Measurements from ENCODE around the gene FAM13A.

DNA sequence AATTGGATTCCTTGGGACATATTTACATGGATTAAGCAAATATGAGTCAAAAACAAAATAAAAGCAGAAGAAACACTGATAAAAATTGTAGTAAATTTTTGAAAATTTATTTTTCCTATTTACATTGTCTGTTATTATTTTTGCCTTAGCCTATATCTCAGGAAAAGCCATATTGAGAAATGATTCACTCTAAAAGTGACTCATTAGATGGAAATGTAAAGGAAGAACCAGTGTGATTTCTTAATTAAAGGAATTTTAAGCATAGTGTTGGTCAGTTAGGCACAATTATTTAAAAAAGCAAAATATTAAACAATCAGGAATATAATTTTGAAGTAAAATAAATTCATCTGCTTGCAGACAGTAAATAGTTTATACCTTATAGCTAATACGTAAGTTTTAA is 191.9 kb downstream of the FAM13A start:
- TF ChIP-seq, protein P1, sequence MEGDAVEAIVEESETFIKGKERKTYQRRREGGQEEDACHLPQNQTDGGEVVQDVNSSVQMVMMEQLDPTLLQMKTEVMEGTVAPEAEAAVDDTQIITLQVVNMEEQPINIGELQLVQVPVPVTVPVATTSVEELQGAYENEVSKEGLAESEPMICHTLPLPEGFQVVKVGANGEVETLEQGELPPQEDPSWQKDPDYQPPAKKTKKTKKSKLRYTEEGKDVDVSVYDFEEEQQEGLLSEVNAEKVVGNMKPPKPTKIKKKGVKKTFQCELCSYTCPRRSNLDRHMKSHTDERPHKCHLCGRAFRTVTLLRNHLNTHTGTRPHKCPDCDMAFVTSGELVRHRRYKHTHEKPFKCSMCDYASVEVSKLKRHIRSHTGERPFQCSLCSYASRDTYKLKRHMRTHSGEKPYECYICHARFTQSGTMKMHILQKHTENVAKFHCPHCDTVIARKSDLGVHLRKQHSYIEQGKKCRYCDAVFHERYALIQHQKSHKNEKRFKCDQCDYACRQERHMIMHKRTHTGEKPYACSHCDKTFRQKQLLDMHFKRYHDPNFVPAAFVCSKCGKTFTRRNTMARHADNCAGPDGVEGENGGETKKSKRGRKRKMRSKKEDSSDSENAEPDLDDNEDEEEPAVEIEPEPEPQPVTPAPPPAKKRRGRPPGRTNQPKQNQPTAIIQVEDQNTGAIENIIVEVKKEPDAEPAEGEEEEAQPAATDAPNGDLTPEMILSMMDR (IDR thresholded peaks at IDR 0.05): no peak
- TF ChIP-seq POLR2AphosphoS5 (IDR thresholded peaks at IDR 0.05) (no peak), POLR2A (IDR thresholded peaks at IDR 0.05) (no peak)

Data from breast epithelium (tissue), 3 donors.